GM23248 (cell line): ENCODE results near the gene HACE1. TPM values are rescaled to one million over a fixed set of nuclear protein-coding genes. Genes with fewer than 3 reads are reported as not detected.
"Not testable (repeated sequence)": the region's sequence is repeated elsewhere in the genome, so short reads cannot be mapped to it uniquely, and the experiment has no call there.

ENCODE experiments used
- DNase-seq: peaks from one replicate; pipeline ENCODE4 v3.0.0-alpha.2; 2015
- H2AFZ ChIP-seq: fragments of 200-600 bp; sonication (generic); 2 replicates; pipeline ENCODE4 v1.6.1; 2016; ENCODE audit warnings: antibody characterized with exemption
- H3F3A ChIP-seq: fragments of 200-600 bp; sonication (generic); 2 replicates; pipeline ENCODE4 v1.6.1; 2016; ENCODE audit warnings: mild to moderate bottlenecking, antibody characterized with exemption, mixed run types; ENCODE audit not compliant: insufficient read depth
- H3K27ac ChIP-seq: fragments of 200-600 bp; sonication (generic); 2 replicates; pipeline ENCODE4 v1.5.1; 2016; ENCODE audit warnings: mild to moderate bottlenecking
- H3K27me3 ChIP-seq: fragments of 200-600 bp; sonication (generic); replicated peaks from 2 replicates; pipeline ENCODE4 v1.6.1; 2016; ENCODE audit warnings: mild to moderate bottlenecking; ENCODE audit not compliant: insufficient read depth
- H3K36me3 ChIP-seq: fragments of 200-600 bp; sonication (generic); 2 replicates; pipeline ENCODE4 v1.6.1; 2016; ENCODE audit warnings: low read depth, mild to moderate bottlenecking
- H3K4me1 ChIP-seq: fragments of 200-600 bp; sonication (generic); 2 replicates; pipeline ENCODE4 v1.6.1; 2016; ENCODE audit warnings: mild to moderate bottlenecking; ENCODE audit not compliant: insufficient read depth
- H3K4me2 ChIP-seq: fragments of 200-600 bp; sonication (generic); one replicate; pipeline ENCODE4 v1.6.1; 2016; ENCODE audit warnings: mild to moderate bottlenecking; ENCODE audit not compliant: unreplicated experiment
- H3K4me3 ChIP-seq: fragments of 200-600 bp; sonication (generic); 2 replicates; pipeline ENCODE4 v1.5.1; 2016; ENCODE audit warnings: mild to moderate bottlenecking
- H3K79me2 ChIP-seq: fragments of 200-600 bp; sonication (generic); 2 replicates; pipeline ENCODE4 v1.6.1; 2016; ENCODE audit warnings: mild to moderate bottlenecking; ENCODE audit not compliant: insufficient read depth
- H3K9ac ChIP-seq: fragments of 200-600 bp; sonication (generic); 2 replicates; pipeline ENCODE4 v1.6.1; 2016; ENCODE audit warnings: mild to moderate bottlenecking
- H3K9me2 ChIP-seq: fragments of 200-600 bp; sonication (generic); 2 replicates; pipeline ENCODE4 v1.6.1; 2016; ENCODE audit warnings: mixed run types, mild to moderate bottlenecking, moderate library complexity; ENCODE audit not compliant: insufficient read depth
- H3K9me3 ChIP-seq: fragments of 200-600 bp; sonication (generic); one replicate; pipeline ENCODE4 v1.6.1; 2017; ENCODE audit warnings: low read depth
- H4K20me1 ChIP-seq: fragments of 200-600 bp; sonication (generic); 2 replicates; pipeline ENCODE4 v1.6.0; 2016; ENCODE audit not compliant: insufficient read depth
- EZH2 ChIP-seq: fragments of 200-600 bp; sonication (generic); IDR thresholded peaks from 2 replicates; pipeline ENCODE4 v1.6.1; 2018; ENCODE audit warnings: antibody characterized with exemption, mild to moderate bottlenecking; ENCODE audit not compliant: insufficient read depth, poor library complexity, severe bottlenecking
- EZH2phosphoT487 ChIP-seq: fragments of 200-600 bp; sonication (generic); IDR thresholded peaks from 2 replicates; pipeline ENCODE4 v1.6.1; 2018; ENCODE audit warnings: antibody characterized with exemption, moderate library complexity, mild to moderate bottlenecking, low read depth; ENCODE audit not compliant: insufficient read depth
- WGBS, 2 experiments: methylation state at CpG; one replicate each; pipeline ENCODE4 v1.1.6; 2015 to 2017; ENCODE audit warnings: low lambda C conversion rate in 2 of 2, low coverage in 1 of 2; ENCODE audit errors: missing lambda C conversion rate in 2 of 2; 5-methylcytosine and 5-hydroxymethylcytosine counted together
- in situ Hi-C: fragments of 300-500 bp; cut with MboI; formaldehyde crosslinking; loops from 2 replicates; pipeline ENCODE4 v1.15.0; 2020
- polyA plus RNA-seq: library from polyadenylated mRNA; unstranded; fragments of >200 nt; fragmentation: Nextera tagmentation; extraction: Ambion mirVana; gene quantifications from 2 replicates; pipeline ENCODE4 v1.2.1, GENCODE V29; 2016
- total RNA-seq: library from RNA; depleted of rRNA; stranded (reverse); fragments of >200 nt; shearing (Covaris generic); gene quantifications from 2 replicates; pipeline ENCODE4 v1.2.3, GENCODE V29; 2014

The HACE1 gene
- total and polyA plus RNA-seq, 2 experiments from 2014 or later: 7.7 to 13.3 TPM

DNA sequence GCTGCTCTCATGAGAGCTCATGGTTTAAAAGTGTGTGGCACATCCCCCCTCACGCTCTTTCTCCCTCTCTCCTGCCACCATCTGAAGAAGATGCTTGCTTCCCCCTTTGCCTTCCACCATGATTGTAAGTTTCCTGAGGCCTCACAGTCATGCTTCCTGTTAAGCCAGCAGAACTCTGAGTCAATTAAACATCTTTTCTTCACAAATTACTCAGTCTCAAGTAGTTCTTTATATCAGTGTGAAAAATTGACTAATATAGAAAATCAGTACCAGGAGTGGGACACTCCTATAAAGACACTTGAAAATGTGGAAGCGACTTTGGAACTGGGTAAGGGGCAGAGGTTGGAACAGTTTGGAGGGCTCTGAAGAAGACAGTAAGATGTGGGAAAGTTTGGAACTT lies 45.0 kb downstream of the HACE1 start:
- Histone ChIP-seq H3K4me3 (no peak overlapping the region), H3K4me2 (no peak overlapping the region), H3K9me2 (no peaks in the 10 kb centered on the region), H2AFZ (no peak overlapping the region), H3K9me3 (no peaks in the 10 kb centered on the region), H4K20me1 (no peaks in the 10 kb centered on the region), H3K79me2 (0 out of 2 replicates have a peak, but pooled peaks cover 8% of the 10 kb centered on the region), H3K27ac (no peak overlapping the region), H3K36me3 (no peaks in the 10 kb centered on the region), H3K4me1 (no peaks in the 10 kb centered on the region), H3K27me3 (no peaks in the 10 kb centered on the region), H3F3A (no peaks in the 10 kb centered on the region), H3K9ac (no peak overlapping the region)
- WGBS, 2 experiments: 97 to 100% methylated on average over 2 of the region's 2 CpGs
- in situ Hi-C loops: no loop called here
- DNase-seq: no peak
- TF ChIP-seq EZH2phosphoT487 (no peak), EZH2 (no peak)

DNA sequence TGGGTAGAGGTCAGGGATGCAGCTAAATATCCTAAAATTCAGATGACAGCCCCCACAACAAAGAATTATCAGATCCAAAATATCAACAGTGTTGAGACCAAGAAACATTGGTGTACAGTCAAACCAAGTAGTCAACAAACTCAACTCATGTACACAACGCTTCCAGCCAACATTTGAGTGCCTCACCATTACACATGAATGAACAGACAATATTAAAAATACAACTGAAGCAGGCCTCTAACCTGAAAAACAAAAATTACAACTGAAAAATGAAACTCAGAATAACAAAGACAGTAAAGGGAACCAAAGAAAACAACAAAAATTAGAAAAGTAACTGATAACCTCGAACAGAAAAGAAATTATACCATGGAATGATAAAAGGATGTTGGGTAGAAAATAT lies 46.2 kb downstream of the HACE1 start:
- Histone ChIP-seq H3K79me2 (no peaks in the 10 kb centered on the region), H3K9me3 (no peaks in the 10 kb centered on the region), H3K9me2 (no peaks in the 10 kb centered on the region), H3K27ac (no peak overlapping the region), H3F3A (no peaks in the 10 kb centered on the region), H3K9ac (no peak overlapping the region), H3K36me3 (no peaks in the 10 kb centered on the region), H4K20me1 (no peaks in the 10 kb centered on the region), H3K4me2 (no peak overlapping the region), H3K4me3 (no peak overlapping the region), H3K27me3 (no peaks in the 10 kb centered on the region), H2AFZ (no peak overlapping the region), H3K4me1 (no peaks in the 10 kb centered on the region)
- WGBS, 2 experiments: 94 to 97% methylated on average over 2 of the region's 2 CpGs
- DNase-seq: no peak
- no peak for TF ChIP-seq EZH2phosphoT487
- TF ChIP-seq EZH2: no peak
- in situ Hi-C loops: no loop called here

DNA sequence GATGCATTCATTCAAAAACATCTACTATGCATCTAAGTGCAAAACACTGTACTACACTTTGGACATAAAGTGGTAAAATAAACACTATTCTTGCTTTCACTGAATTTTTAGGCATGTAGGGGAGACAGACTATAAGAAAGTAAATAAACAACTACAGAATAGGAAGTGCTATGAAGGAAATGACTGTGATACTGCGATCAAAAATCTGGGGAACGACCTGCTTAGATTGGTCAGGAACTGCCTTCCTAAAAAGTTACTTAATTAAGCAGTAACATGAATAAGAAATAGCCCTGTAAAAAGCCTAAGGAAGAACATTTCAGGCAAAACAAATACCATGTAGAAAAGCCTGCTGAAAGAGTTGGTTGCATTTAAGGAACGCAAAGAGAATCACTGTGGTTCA lies 50.6 kb downstream of the HACE1 start:
- Histone ChIP-seq H3K4me2 (no peak overlapping the region), H3F3A (no peaks in the 10 kb centered on the region)
- WGBS, 2 experiments: 93 to 97% methylated on average over 3 of the region's 3 CpGs

DNA sequence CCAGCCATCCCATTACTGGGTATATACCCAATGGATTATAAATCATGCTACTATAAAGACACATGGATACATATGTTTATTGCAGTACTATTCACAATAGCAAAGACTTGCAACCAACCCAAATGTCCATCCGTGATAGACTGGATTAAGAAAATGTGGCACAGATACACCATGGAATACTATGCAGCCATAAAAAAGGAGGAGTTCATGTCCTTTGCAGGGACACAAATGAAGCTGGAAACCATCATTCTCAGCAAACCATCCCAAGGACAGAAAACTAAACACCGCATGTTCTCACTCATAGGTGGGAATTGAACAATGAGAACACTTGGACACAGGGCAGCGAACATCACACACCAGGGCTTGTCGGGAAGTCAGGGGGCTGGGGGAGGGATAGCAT lies 54.4 kb downstream of the HACE1 start:
- H2AFZ ChIP-seq, H3K27me3 ChIP-seq, H3K36me3 ChIP-seq, H3F3A ChIP-seq, H3K27ac ChIP-seq, H3K4me1 ChIP-seq, H3K4me3 ChIP-seq, in situ Hi-C loops, H3K9me3 ChIP-seq, H3K9me2 ChIP-seq, H3K4me2 ChIP-seq, H4K20me1 ChIP-seq, DNase-seq, H3K79me2 ChIP-seq, H3K9ac ChIP-seq: not testable (repeated sequence)
- WGBS, 2 experiments: 94 to 97% methylated on average over 4 of the region's 4 CpGs

More for the DNA sequence above, 50.6 kb downstream of the HACE1 start:
- in situ Hi-C loops: no loop called here
- no peak overlapping the region for H3K27ac ChIP-seq
- no peaks in the 10 kb centered on the region for H3K27me3 ChIP-seq
- no peak overlapping the region for H3K4me3 ChIP-seq
- no peaks in the 10 kb centered on the region for H3K4me1 ChIP-seq
- no peak for DNase-seq
- no peaks in the 10 kb centered on the region for H4K20me1 ChIP-seq
- no peak overlapping the region for H2AFZ ChIP-seq
- H3K9ac ChIP-seq: no peak overlapping the region
- TF ChIP-seq EZH2 (no peak), EZH2phosphoT487 (no peak)
- no peaks in the 10 kb centered on the region for H3K9me2 ChIP-seq
- H3K36me3 ChIP-seq: peaks cover 7% of the 10 kb centered on the region; the same call in 1 of the 2 replicates
- no peaks in the 10 kb centered on the region; the same call in 1 of the 2 replicates for H3K79me2 ChIP-seq
- H3K9me3 ChIP-seq: peaks cover 2% of the 10 kb centered on the region

DNA sequence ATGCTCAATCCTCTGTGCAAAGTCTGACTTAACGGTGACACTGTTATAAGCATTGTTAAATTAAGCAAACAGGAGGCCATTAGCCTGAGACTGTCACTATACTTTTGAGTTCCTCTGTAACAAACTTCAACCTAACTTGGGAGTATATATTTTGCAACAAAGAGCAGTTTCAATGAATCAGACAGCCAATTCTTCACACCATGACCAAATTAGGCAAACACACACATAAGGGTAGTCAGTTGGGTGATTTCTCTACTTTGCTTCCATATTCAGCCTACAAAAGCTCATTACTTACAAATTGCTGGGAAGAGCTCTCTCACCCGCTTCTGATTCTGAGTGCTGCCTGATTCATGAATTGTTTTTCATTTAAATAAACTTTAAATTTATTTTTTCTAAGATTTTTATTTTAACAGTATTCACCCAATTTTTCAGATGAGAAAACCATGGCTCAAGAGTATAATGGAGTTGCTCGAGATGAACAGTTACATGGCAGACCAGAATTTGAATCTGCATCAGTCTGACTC lies 60.5 kb downstream of the HACE1 start:
- Histone ChIP-seq H3K4me3 (no peak overlapping the region), H3K4me1 (no peaks in the 10 kb centered on the region), H3K27me3 (no peaks in the 10 kb centered on the region), H3K4me2 (no peak overlapping the region), H3K9me3 (no peaks in the 10 kb centered on the region), H3K79me2 (peaks cover 9% of the 10 kb centered on the region; the same call in 1 of the 2 replicates), H3K9me2 (no peaks in the 10 kb centered on the region), H3K36me3 (no peaks in the 10 kb centered on the region), H3F3A (no peaks in the 10 kb centered on the region), H2AFZ (no peak overlapping the region), H3K27ac (no peak overlapping the region), H3K9ac (no peak overlapping the region), H4K20me1 (no peaks in the 10 kb centered on the region)
- no peak for DNase-seq
- in situ Hi-C loops: no loop called here
- no peak for TF ChIP-seq EZH2
- no peak for TF ChIP-seq EZH2phosphoT487
- WGBS, 2 experiments: 99 to 100% methylated on average over 3 of the region's 3 CpGs
